Right atrium auricular region (tissue), 2 donors: ENCODE measurements around the gene KLRD1. TPM values are rescaled to one million over a fixed set of nuclear protein-coding genes. Genes with fewer than 3 reads are reported as not detected.
"Not testable (repeated sequence)": the region's sequence is repeated elsewhere in the genome, so short reads cannot be mapped to it uniquely, and the experiment has no call there.

ENCODE experiments used
- DNase-seq: peaks from one replicate; pipeline ENCODE4 v3.0.0-alpha.2; 2019; ENCODE audit warnings: low spot score
- H3K27ac ChIP-seq, 2 donors: fragments of 200-600 bp; sonication (generic); 1 replicate in 1 of 2; 2 replicates in 1 of 2; pipeline ENCODE4 v1.5.1; 2016 to 2019
- H3K27me3 ChIP-seq, 2 donors: fragments of 200-600 bp; sonication (generic); one replicate each; pipeline versions ENCODE4 v1.5.1 to v1.6.0; 2017 to 2019
- H3K36me3 ChIP-seq: fragments of 200-600 bp; sonication (generic); one replicate; pipeline ENCODE4 v1.5.1; 2016
- H3K4me1 ChIP-seq, 2 donors: fragments of 200-600 bp; sonication (generic); one replicate each; pipeline versions ENCODE4 v1.5.1 to v1.6.0; 2017 to 2019
- H3K4me3 ChIP-seq, 2 donors: fragments of 200-600 bp; sonication (generic); 1 replicate in 1 of 2; 2 replicates in 1 of 2; pipeline ENCODE4 v1.5.1; 2017 to 2019; ENCODE audit warnings: mild to moderate bottlenecking in 1 of 2, moderate library complexity in 1 of 2
- H3K9me3 ChIP-seq, 2 donors: fragments of 200-600 bp; sonication (generic); one replicate each; pipeline ENCODE4 v1.5.1; 2019
- total RNA-seq, 2 donors: library from RNA; depleted of rRNA; stranded (reverse); fragments of >200 nt; gene quantifications; one replicate each; pipeline ENCODE4 v1.1.0, GENCODE V29; 2016
- TF ChIP-seq, protein P1 (sequence below), 2 donors: fragments of 200-600 bp; sonication (generic); IDR thresholded peaks; one replicate each; pipeline ENCODE4 v1.5.1; 2019; ENCODE audit warnings: antibody characterized with exemption in 2 of 2

KLRD1 gene
- total RNA-seq, 2 donors from 2014 or later = 0.82 to 0.94 TPM

DNA sequence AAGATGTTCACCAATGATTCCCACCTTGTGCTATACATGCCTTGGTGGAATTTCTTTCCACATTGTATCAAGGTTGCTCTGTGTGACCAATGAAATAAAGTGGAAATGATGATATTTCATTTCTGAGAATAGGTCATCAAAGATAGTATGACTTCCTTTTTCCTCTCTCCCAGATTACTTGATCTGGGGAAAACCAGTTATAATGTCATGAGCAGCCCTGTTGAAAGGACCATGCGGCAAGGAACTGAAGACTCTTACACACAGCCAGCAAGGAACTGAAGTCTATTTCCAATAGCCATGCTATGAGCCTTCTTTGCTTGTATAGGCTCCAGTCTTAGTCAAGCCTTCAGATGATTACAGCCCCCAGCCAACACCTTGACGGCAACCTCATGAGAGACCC, 11.7 kb downstream of the KLRD1 start:
- H3K27ac ChIP-seq = no peak overlapping the region
- no peaks in the 10 kb centered on the region for H3K9me3 ChIP-seq
- no peaks in the 10 kb centered on the region for H3K27me3 ChIP-seq
- TF ChIP-seq, protein P1, sequence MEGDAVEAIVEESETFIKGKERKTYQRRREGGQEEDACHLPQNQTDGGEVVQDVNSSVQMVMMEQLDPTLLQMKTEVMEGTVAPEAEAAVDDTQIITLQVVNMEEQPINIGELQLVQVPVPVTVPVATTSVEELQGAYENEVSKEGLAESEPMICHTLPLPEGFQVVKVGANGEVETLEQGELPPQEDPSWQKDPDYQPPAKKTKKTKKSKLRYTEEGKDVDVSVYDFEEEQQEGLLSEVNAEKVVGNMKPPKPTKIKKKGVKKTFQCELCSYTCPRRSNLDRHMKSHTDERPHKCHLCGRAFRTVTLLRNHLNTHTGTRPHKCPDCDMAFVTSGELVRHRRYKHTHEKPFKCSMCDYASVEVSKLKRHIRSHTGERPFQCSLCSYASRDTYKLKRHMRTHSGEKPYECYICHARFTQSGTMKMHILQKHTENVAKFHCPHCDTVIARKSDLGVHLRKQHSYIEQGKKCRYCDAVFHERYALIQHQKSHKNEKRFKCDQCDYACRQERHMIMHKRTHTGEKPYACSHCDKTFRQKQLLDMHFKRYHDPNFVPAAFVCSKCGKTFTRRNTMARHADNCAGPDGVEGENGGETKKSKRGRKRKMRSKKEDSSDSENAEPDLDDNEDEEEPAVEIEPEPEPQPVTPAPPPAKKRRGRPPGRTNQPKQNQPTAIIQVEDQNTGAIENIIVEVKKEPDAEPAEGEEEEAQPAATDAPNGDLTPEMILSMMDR (IDR thresholded peaks at IDR 0.05) = no peak
- no peak for DNase-seq
- H3K4me3 ChIP-seq = no peak overlapping the region
- peaks cover 4% of the 10 kb centered on the region for H3K36me3 ChIP-seq
- H3K4me1 ChIP-seq = no peaks in the 10 kb centered on the region

DNA sequence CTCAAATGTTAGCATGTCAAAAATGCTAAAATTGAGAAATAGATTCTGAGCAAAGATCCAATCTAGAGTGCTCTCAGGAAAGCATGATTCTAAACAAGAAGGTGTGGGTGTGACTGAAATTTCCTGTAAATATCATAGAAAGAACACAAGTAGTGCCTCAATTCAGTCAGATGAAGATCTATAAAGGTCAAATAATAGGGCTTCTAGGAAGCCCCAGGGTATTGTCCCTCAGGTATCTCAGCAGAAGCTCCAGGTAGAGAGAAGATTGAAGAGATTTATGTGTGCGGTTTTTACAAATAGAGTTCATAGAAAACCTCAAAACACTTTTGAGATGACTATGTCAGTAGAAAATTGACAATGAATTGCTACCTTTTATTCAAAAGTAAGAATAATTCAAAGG, 13.0 kb downstream of the KLRD1 start:
- H3K27ac ChIP-seq = no peak overlapping the region
- H3K27me3 ChIP-seq = no peaks in the 10 kb centered on the region
- peaks cover 4% of the 10 kb centered on the region for H3K36me3 ChIP-seq
- H3K9me3 ChIP-seq = no peaks in the 10 kb centered on the region
- no peaks in the 10 kb centered on the region for H3K4me1 ChIP-seq
- no peak overlapping the region for H3K4me3 ChIP-seq
- TF ChIP-seq, protein P1 (IDR thresholded peaks at IDR 0.05) = no peak
- no peak for DNase-seq

DNA sequence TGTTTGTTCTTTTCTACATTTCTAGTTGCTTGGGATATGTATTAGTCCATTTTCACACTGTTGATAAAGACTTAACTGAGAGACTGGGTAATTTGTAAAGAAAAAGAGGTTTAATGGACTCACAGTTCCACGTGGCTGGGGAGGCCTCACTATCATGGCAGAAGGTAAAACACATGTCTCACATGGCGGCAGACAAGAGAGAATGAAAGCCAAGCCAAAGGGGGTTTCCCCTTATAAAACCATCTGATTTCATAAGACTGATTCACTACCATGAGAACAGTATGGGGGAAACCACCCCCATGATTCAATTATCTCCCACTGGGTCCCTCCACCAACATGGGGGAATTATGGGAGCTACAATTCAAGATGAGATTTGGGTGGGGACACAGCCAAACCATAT, 21.0 kb downstream of the KLRD1 start:
- H3K36me3 ChIP-seq, H3K27me3 ChIP-seq, H3K4me1 ChIP-seq, H3K9me3 ChIP-seq, H3K4me3 ChIP-seq, H3K27ac ChIP-seq, DNase-seq: not testable (repeated sequence)

DNA sequence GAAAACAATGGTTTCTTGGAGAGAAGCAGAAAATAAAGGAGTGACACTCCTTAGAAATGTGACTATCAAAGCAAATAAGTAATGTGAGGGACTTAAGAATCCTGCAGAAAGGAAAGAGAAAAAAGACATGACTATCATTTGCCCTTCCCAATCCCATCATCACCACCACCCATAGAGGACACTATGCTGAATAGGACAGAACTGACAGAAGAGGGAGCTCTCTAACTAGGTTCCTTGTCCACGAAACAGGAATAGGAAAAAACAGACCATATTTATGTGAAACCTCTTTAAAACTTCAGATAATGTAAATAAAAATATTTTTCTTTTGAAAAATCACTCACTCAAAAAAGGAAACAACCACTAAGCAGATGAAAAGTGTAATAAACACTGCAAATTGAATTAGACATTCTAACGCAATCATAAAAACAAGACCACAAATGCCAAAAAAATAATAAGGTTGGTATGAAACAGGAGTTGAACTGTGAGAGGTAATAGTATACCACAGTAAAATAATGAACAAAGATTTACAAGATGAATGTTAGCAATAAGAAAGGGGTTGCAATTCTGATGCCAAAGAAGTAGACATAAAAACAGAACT, 24.1 kb downstream of the KLRD1 start:
- H3K36me3 ChIP-seq = no peaks in the 10 kb centered on the region
- TF ChIP-seq, protein P1 (IDR thresholded peaks at IDR 0.05) = peak; percentile 12 to 67
- H3K27me3 ChIP-seq = no peaks in the 10 kb centered on the region
- H3K4me3 ChIP-seq = no peak overlapping the region
- no peak overlapping the region for H3K27ac ChIP-seq
- no peaks in the 10 kb centered on the region for H3K4me1 ChIP-seq
- H3K9me3 ChIP-seq = no peaks in the 10 kb centered on the region
- DNase-seq = no peak

DNA sequence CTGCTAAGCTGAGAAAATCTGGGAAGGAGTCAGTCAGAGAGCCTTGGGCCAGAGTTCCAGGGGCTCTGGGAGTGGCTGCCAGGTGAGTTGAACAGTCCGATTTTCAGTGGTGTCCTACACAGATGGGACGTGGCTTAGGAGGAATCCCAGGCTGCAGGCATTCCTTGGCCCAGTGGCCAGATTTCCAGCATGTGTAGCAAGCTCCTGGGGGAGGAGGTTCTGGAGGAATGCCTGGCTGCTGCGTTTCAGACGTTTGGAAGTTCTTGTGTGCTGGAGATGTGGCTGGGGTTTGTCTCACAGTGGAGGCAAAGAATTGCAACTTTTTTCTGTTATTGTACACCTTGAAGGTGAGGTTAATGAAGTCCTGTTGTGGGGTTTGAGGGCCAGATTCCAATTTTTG, 28.5 kb downstream of the KLRD1 start:
- not testable (repeated sequence) for H3K36me3 ChIP-seq, H3K27ac ChIP-seq, H3K27me3 ChIP-seq, H3K4me3 ChIP-seq, H3K4me1 ChIP-seq, H3K9me3 ChIP-seq, DNase-seq

DNA sequence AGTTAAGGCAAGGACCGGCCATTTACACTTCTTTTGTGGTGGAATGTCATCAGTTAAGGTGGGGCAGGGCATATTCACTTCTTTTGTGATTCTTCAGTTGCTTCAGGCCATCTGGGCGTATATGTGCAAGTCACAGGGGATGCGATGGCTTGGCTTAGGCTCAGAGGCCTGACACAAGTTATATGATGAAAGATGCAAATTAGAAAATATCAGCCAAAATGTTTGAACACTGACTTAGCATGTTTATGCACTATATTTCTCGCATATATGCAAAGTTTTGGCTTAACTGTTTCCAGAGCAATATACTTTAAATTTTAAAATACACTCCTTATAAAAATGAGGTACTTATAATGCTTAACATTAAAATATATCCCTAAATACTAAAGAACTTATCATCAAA, 30.8 kb downstream of the KLRD1 start:
- not testable (repeated sequence) for H3K27me3 ChIP-seq, H3K4me1 ChIP-seq, H3K9me3 ChIP-seq, H3K36me3 ChIP-seq, H3K27ac ChIP-seq, DNase-seq, H3K4me3 ChIP-seq

DNA sequence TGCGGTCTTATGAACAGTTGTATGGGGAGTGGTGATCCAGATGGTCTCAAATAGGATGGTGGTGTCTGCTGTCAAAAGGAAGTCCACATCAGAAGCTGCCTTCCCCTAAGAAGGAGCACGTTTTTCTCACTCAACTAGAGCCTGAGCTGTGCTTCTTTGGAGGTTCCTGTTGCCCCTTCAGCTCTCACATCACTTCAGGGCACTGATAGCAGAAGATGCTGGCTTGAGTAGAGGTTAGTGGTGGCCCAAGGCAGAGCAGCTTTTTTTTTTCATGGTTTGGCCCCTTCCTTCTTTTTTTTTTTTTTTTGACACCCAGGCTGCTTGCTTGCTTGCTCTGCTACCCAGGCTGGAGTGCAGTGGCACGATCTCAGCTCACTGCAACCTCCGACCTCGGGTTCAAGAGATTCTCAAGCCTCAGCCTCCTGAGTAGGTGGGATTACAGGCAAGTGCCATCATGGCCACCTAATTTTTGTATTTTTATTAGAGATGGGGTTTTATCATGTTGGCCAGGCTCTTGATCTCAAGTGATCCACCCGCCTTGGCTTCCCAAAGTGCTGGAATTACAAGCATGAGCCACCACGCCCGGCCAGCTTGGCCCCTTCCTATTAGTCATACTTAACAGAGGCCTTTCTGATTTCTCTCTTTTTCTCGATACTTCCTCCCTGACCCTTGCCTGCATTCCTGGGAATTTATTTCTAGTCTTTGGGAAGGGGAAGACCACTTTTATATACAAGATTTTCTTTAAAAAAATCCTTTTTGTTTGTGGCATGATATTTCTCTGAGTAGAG, 31.6 kb downstream of the KLRD1 start:
- TF ChIP-seq, protein P1 (IDR thresholded peaks at IDR 0.05) = no peak
- no peak for DNase-seq

DNA sequence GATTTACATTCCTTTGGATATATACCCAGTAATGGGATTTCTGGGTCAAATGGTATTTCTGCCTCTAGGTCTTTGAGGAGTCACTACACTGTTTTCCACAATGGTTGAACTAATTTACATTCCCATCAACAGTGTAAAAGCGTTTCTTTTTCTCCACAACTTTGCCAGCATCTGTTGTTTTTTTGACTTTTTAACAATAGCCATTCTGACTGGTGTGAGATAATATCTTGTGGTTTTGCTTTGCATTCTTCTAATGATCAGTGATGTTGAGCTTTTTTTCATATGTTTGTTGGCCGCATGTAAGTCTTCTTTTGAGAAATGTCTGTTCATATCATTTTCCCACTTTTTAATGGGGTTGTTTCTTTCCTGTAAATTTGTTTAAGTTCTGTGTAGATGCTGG, 33.3 kb downstream of the KLRD1 start:
- H3K9me3 ChIP-seq, H3K4me1 ChIP-seq, H3K27me3 ChIP-seq, H3K4me3 ChIP-seq, H3K36me3 ChIP-seq, DNase-seq, H3K27ac ChIP-seq: not testable (repeated sequence)

More for the DNA sequence above, 31.6 kb downstream of the KLRD1 start:
- H3K27ac ChIP-seq = no peak overlapping the region
- H3K4me3 ChIP-seq = no peak overlapping the region
- H3K36me3 ChIP-seq = no peaks in the 10 kb centered on the region
- H3K4me1 ChIP-seq = no peaks in the 10 kb centered on the region
- H3K9me3 ChIP-seq = no peaks in the 10 kb centered on the region
- no peaks in the 10 kb centered on the region for H3K27me3 ChIP-seq
